SH-SY5Y (cell line): Measurements from ENCODE around the gene ZNF383.

Experiments used
- GATA2 ChIP-seq: IDR thresholded peaks from 2 replicates; pipeline ENCODE4 v1.6.1; 2011; ENCODE audit warnings: mild to moderate bottlenecking, low read depth, low read length
- GATA3 ChIP-seq: IDR thresholded peaks from 2 replicates; pipeline ENCODE4 v1.6.1; 2011; ENCODE audit warnings: low read depth, mild to moderate bottlenecking, low read length, moderate library complexity

GRCh38 chr19:37227996-37228395 is 10.0 kb downstream of the ZNF383 start:
- TF ChIP-seq GATA3: no peak
- TF ChIP-seq GATA2: no peak
